H54 (cell line): ENCODE data around the gene NOVA2.
A peak's percentile ranks its signal among the peaks of the same experiment; 100 is the strongest.

Experiments
- DNase-seq: peaks from one replicate; pipeline ENCODE4 v3.0.0; 2011; ENCODE audit warnings: low spot score, mixed read lengths; ENCODE audit not compliant: insufficient read length
- FAIRE-seq: peaks from 3 replicates; lab custom pipeline; 2011; peaks lifted over from hg19 to GRCh38; lab: Jason Lieb, UNC
- POLR2A ChIP-seq: IDR thresholded peaks from 2 replicates; pipeline ENCODE4 v1.6.1; 2011; ENCODE audit warnings: low read depth, mild to moderate bottlenecking, low read length

The NOVA2 gene

GRCh38 chr19:45973553-45974338, at the start of gene NOVA2:
TSS of gene NOVA2 (minus strand) at chr19:45973865. CDS start at chr19:45973351, 514 bp downstream.
- no peak for TF ChIP-seq POLR2A
- peak; percentile 89 for DNase-seq
- FAIRE-seq: no peak

DNA sequence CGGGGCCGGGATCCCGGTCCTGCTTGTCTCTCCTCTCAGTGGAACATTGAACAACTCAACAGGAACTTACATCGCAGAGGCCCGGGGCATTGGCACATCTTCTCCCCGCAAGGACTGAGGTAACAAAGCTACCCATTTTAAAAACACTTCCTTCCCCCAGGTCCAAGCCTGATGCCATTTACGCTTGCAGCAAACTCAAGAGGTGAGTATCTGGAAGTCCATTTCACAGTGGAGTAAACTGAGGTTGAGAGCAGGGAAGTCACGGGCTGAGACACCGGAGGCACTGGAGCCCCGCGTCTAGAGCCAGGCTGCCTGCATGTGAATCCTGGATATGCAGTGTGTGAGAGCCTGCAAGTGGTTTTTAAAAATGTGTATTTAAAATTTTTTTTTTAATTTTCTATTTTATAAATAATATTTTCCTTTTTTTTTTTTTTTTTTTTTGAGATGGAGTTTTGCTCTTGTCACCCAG, 49.7 kb upstream of the NOVA2 start:
- no peak for DNase-seq
- FAIRE-seq: no peak
- no peak for TF ChIP-seq POLR2A

DNA sequence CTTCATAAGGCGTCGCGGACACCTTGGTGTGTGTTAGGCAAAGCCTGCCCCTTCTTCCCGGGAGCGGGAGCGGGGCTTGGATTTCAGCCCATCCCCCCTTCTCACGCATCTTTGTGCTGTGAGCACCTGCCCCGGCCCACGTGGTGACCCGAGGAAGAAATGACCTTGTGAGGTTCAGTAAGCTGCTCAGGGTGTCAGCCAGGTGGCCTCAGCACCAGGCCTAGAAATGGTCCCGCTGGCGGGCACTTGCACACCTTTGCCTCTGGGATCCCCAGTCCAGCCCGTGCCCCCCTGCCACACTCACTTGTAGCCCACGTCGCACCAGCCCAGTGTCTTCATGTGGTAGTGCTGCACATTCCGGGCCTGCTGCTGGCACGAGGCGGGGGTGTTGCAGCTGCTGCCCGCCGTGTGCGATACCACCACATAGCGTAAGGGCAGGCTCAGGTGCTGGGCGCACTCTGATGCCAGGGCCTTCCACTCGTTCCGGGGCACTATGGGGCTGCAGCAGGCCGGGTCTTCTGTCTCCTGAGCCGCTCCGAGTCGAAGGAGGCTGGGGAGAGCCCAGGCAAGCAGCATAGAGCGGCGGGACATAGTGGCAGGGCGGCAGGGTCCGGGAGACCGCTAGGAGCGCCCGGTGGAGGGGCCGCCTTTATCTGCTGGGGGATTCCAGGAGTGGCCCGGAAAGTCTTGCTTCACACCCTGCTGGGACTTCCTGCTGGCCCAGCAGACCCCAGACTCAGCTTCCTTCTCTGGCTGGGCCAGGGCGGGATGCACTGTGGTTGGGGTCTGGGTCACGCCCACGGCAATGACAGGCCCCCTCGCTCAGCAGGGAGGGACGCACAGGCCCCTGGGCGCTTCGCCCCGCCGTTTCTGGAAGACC, 49.0 kb upstream of the NOVA2 start, which contains the start of gene PGLYRP1:
Gene PGLYRP1, minus strand, starts transcription at position 623 of the 880 bp plus-strand sequence. Its CDS starts 32 bp downstream, at position 591.
- FAIRE-seq: no peak
- DNase-seq: no peak
- TF ChIP-seq POLR2A: no peak

- no peak for TF ChIP-seq POLR2A
- FAIRE-seq: no peak
- no peak for DNase-seq
Measured at GRCh38 chr19:46022061-46022430, 48.4 kb upstream of the NOVA2 start.

- FAIRE-seq: no peak
- DNase-seq: no peak
- no peak for TF ChIP-seq POLR2A
Measured at GRCh38 chr19:46021531-46022041, 47.9 kb upstream of the NOVA2 start.

DNA sequence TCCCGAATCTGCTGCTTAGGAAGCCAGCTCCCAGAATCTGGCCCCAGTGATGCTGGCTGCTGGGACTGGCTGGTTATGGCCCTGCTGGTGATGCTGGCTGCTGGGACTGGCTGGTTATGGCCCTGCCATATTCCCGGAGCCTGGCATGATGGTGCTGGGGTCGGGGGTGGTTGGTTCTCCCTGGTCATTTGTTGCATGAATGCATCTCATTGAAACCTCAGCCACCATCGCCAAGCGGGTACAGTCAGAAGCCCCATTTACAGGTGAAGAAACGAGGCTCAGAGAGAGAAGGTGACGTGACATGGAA, 47.1 kb upstream of the NOVA2 start:
- no peak for TF ChIP-seq POLR2A
- FAIRE-seq (no peak), DNase-seq (no peak)

DNA sequence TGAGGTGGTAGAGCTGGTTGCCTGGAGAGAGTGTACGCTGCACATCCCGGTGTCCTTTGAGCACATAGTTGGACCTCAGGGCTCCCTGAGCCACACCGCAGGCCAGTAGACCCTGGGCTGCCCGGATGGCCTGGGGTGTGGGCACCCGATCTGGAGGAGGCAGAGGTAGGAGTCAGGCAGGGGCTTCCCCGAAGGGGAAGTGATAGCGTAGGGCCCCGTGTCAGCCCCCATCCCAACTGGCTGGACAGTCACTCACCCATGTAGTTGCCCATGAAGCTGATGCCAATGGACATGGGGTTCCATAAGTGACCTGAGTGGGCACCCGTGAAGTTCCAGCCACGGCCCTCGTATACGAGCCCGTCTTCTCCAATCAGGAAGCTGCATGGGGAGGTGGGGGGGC, 45.6 kb upstream of the NOVA2 start:
- FAIRE-seq (no peak), DNase-seq (no peak)
- TF ChIP-seq POLR2A: no peak

DNA sequence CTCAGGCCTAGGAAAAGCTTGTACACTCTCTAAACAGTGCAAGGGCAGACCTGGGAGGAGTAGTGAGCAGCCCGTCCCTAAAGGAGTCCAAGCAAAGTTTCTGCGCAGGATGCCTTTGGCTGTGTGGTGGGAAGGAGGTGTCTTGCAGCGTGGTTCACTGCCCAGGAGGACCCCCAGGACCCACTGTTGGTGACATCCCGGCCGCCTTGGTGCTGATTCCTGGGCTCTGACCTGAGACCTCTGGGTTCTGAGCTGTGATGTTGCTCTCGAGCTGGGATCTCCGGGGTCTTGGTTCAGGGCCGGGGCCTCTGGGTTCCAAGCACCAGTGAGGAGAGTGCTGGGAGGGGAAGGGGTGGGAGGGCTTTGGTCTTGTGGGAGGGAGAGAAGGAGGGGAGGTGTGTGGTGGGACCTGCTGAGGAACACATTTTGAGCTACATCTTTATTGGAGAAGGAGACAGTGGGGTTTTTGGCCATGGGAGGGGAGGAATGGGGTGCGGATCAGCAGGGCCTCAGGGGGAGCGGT, 45.1 kb upstream of the NOVA2 start:
- DNase-seq: no peak
- no peak for TF ChIP-seq POLR2A
- FAIRE-seq: no peak

- FAIRE-seq (no peak), DNase-seq (no peak)
- no peak for TF ChIP-seq POLR2A
Measured at GRCh38 chr19:46017874-46018675, 44.4 kb upstream of the NOVA2 start.

- no peak for TF ChIP-seq POLR2A
- FAIRE-seq (no peak), DNase-seq (no peak)
Measured at GRCh38 chr19:46017095-46017429, 43.4 kb upstream of the NOVA2 start.

GRCh38 chr19:46016426-46017094, 42.9 kb upstream of the NOVA2 start:
- TF ChIP-seq POLR2A: no peak
- FAIRE-seq (no peak), DNase-seq (peak; percentile 68)

DNA sequence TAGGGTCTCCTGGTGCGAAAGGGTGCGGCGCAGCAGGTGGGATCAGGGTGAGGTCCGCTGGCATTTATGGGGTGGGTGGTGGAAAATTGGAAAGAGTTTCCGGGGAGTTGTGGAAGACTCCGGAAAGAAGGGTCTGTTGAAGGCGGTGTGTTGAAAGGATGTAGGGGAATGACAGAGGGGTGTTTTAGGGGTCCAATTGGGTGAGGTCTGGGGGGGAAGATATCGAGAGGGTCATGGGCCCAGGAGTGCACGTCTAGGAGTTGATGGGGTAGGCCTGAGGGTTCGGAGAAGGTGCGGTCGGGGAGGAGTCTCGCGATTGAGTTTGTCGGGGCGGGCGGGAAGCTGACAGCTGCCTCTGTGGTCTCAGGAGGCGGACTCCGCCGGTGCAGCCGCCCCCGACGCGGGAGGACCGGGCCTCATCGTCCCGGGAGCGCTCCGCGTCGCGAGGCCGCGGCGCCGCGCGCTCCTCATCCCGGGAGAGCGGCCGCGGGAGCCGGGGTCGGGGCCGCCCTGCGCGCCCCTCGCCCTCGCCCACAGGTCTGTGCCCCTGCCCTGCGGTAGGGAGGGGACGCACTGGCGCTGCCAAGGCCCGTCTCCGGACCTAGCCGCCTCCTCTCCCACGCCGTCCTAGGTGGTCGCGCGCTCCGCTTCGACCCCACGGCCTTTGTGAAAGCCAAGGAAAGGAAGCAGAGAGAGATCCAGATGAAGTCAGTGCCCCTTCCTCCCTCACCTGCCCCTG, 42.2 kb upstream of the NOVA2 start:
- TF ChIP-seq POLR2A: no peak
- FAIRE-seq: no peak
- DNase-seq: no peak
